H1 (cell line): ENCODE results near the gene SAMD4A. TPM values are rescaled to one million over a fixed set of nuclear protein-coding genes. Genes with fewer than 3 reads are reported as not detected.

Source experiments
- CTCF ChIA-PET: fragments of 300-600 bp; sonication (Branson Sonifier 250); formaldehyde crosslinking; loops from one replicate; lab custom pipeline; 2021; ENCODE audit not compliant: partially characterized antibody; lab: Charles Lee
- POLR2A ChIA-PET: fragments of 300-600 bp; sonication (Branson Sonifier 250); formaldehyde crosslinking; loops from one replicate; lab custom pipeline; 2021; ENCODE audit warnings: inconsistent platforms; ENCODE audit not compliant: partially characterized antibody; lab: Charles Lee
- DNase-seq, 2 experiments: peaks; one replicate each; pipeline versions ENCODE4 v3.0.0 to v3.0.0-alpha.2; 2010 to 2022; ENCODE audit warnings: low spot score in 2 of 2, low read depth in 1 of 2, mixed read lengths in 1 of 2
- FAIRE-seq: peaks from 2 replicates; lab custom pipeline; 2011; peaks lifted over from hg19 to GRCh38; lab: Jason Lieb, UNC
- H2AFZ ChIP-seq: 2 replicates; pipeline ENCODE4 v1.8.1; 2012; ENCODE audit warnings: low read length, inconsistent platforms
- H2AK5ac ChIP-seq: 2 replicates; pipeline ENCODE4 v1.6.1; 2013; ENCODE audit warnings: low read depth, low read length
- H2BK120ac ChIP-seq: replicated peaks from 2 replicates; pipeline ENCODE3; 2013; ENCODE audit warnings: low read depth, low read length, inconsistent platforms
- H2BK12ac ChIP-seq: 2 replicates; pipeline ENCODE4 v1.6.1; 2013; ENCODE audit warnings: low read depth, low read length
- H2BK15ac ChIP-seq: 2 replicates; pipeline ENCODE4 v1.6.1; 2013; ENCODE audit warnings: low read length
- H2BK20ac ChIP-seq: 2 replicates; pipeline ENCODE4 v1.6.1; 2013; ENCODE audit warnings: low read length
- H2BK5ac ChIP-seq: 2 replicates; pipeline ENCODE4 v1.6.1; 2013; ENCODE audit warnings: low read depth, low read length
- H3K14ac ChIP-seq: 2 replicates; pipeline ENCODE4 v1.6.1; 2013; ENCODE audit warnings: inconsistent platforms; ENCODE audit not compliant: insufficient read length
- H3K18ac ChIP-seq: 2 replicates; pipeline ENCODE4 v1.6.1; 2013; ENCODE audit warnings: low read length; ENCODE audit errors: extremely low read depth
- H3K23ac ChIP-seq: 2 replicates; pipeline ENCODE4 v1.6.1; 2013; ENCODE audit warnings: inconsistent platforms; ENCODE audit not compliant: insufficient read length
- H3K23me2 ChIP-seq: 2 replicates; pipeline ENCODE4 v1.6.1; 2013; ENCODE audit warnings: low read depth, low read length
- H3K27ac ChIP-seq: 2 replicates; pipeline ENCODE4 v1.6.1; 2011; ENCODE audit warnings: low read depth, low read length, inconsistent platforms
- H3K27me3 ChIP-seq, 4 experiments: replicated peaks in 1 of 4; 1 replicate in 1 of 4; 2 replicates in 3 of 4; pipeline versions ENCODE4 v1.6.1 to v1.8.1; 2011 to 2013; ENCODE audit warnings: low read length in 3 of 4, mild to moderate bottlenecking in 3 of 4, inconsistent platforms in 2 of 4, mixed read lengths in 2 of 4, moderate library complexity in 1 of 4; ENCODE audit not compliant: control insufficient read depth in 3 of 4, insufficient read depth in 3 of 4; ENCODE audit errors: extremely low read depth in 1 of 4
- H3K36me3 ChIP-seq, 4 experiments: 2 replicates each; pipeline versions ENCODE4 v1.6.1 to v1.8.1; 2011 to 2013; ENCODE audit warnings: mild to moderate bottlenecking in 4 of 4, low read length in 3 of 4, moderate library complexity in 2 of 4, control low read depth in 1 of 4, inconsistent platforms in 1 of 4; ENCODE audit not compliant: insufficient read depth in 4 of 4, control insufficient read depth in 2 of 4
- H3K4ac ChIP-seq: replicated peaks from 2 replicates; pipeline ENCODE3; 2013; ENCODE audit warnings: low read length, low read depth, mixed read lengths, inconsistent platforms; ENCODE audit not compliant: insufficient read length
- H3K4me1 ChIP-seq, 4 experiments: replicated peaks in 1 of 4; 1 replicate in 1 of 4; 2 replicates in 3 of 4; pipeline versions ENCODE4 v1.6.1 to v1.8.1; 2011 to 2013; ENCODE audit warnings: low read length in 3 of 4, inconsistent platforms in 2 of 4, mixed read lengths in 1 of 4; ENCODE audit not compliant: insufficient read depth in 4 of 4, control insufficient read depth in 3 of 4
- H3K4me2 ChIP-seq, 2 experiments: 2 replicates each; pipeline versions ENCODE4 v1.6.1 to v1.8.1; 2011 to 2013; ENCODE audit warnings: low read depth in 2 of 2, low read length in 2 of 2, control low read depth in 1 of 2, inconsistent platforms in 1 of 2, mild to moderate bottlenecking in 1 of 2; ENCODE audit not compliant: insufficient read depth in 1 of 2
- H3K4me3 ChIP-seq, 4 experiments: fragments of 200-600, 300-600 bp in 1 of 4; sonication (generic), shearing (Covaris generic), sonication (Bioruptor Twin) in 1 of 4; 2 replicates each; pipeline versions ENCODE4 v1.5.1 to v1.8.1; 2011 to 2016; ENCODE audit warnings: low read length in 4 of 4, low read depth in 3 of 4, control low read depth in 2 of 4, inconsistent platforms in 2 of 4, mild to moderate bottlenecking in 2 of 4, mixed read lengths in 1 of 4, moderate library complexity in 1 of 4; ENCODE audit not compliant: insufficient read depth in 2 of 4; ENCODE audit errors: extremely low read depth in 1 of 4
- H3K56ac ChIP-seq: replicated peaks from 2 replicates; pipeline ENCODE3; 2013; ENCODE audit warnings: low read depth, mild to moderate bottlenecking, mixed read lengths, low read length, inconsistent platforms; ENCODE audit not compliant: insufficient read length
- H3K79me1 ChIP-seq: 2 replicates; pipeline ENCODE4 v1.6.1; 2013; ENCODE audit warnings: low read depth, low read length, control low read depth
- H3K79me2 ChIP-seq, 2 experiments: 2 replicates each; pipeline versions ENCODE4 v1.6.1 to v1.8.1; 2012 to 2013; ENCODE audit warnings: low read length in 2 of 2, mild to moderate bottlenecking in 2 of 2, inconsistent platforms in 1 of 2; ENCODE audit not compliant: insufficient read depth in 2 of 2, control insufficient read depth in 1 of 2
- H3K9ac ChIP-seq, 4 experiments: replicated peaks in 1 of 4; 1 replicate in 1 of 4; 2 replicates in 3 of 4; pipeline versions ENCODE4 v1.6.1 to v1.8.1; 2011 to 2013; ENCODE audit warnings: low read depth in 3 of 4, low read length in 3 of 4, control low read depth in 2 of 4, mild to moderate bottlenecking in 2 of 4, moderate library complexity in 2 of 4, inconsistent platforms in 1 of 4; ENCODE audit errors: extremely low read depth in 1 of 4
- H3K9me3 ChIP-seq, 2 experiments: 2 replicates each; pipeline versions ENCODE4 v1.6.1 to v1.8.1; 2012 to 2013; ENCODE audit warnings: mild to moderate bottlenecking in 2 of 2, moderate library complexity in 2 of 2, control low read depth in 1 of 2, inconsistent platforms in 1 of 2, low read depth in 1 of 2, low read length in 1 of 2, mixed read lengths in 1 of 2; ENCODE audit not compliant: insufficient read depth in 2 of 2
- H4K20me1 ChIP-seq, 2 experiments: replicated peaks in 1 of 2; 2 replicates each; pipeline versions ENCODE3 to v1.8.1; 2011 to 2013; ENCODE audit warnings: inconsistent platforms in 2 of 2, low read length in 2 of 2, mild to moderate bottlenecking in 1 of 2; ENCODE audit not compliant: insufficient read depth in 2 of 2, control insufficient read depth in 1 of 2
- H4K5ac ChIP-seq: 2 replicates; pipeline ENCODE4 v1.6.1; 2013; ENCODE audit warnings: low read length, low read depth, mixed read lengths, inconsistent platforms; ENCODE audit not compliant: insufficient read length
- H4K8ac ChIP-seq: 2 replicates; pipeline ENCODE4 v1.8.0; 2013; ENCODE audit warnings: mild to moderate bottlenecking, moderate library complexity, low read length, inconsistent platforms; ENCODE audit not compliant: insufficient read depth; ENCODE audit errors: extremely low read depth
- H4K91ac ChIP-seq: replicated peaks from 2 replicates; pipeline ENCODE3; 2013; ENCODE audit warnings: low read length, mixed read lengths, inconsistent platforms; ENCODE audit not compliant: insufficient read length
- ASH2L ChIP-seq: fragments of 200-600, 300-600 bp; sonication (generic); IDR thresholded peaks from one replicate; pipeline ENCODE4 v1.7.1; 2017; ENCODE audit warnings: low read length
- CBX5 ChIP-seq: fragments of 300-800, 300-1000 bp; sonication (generic); IDR thresholded peaks from 2 replicates; pipeline ENCODE4 v1.7.1; 2016; ENCODE audit warnings: antibody characterized with exemption, low read length, low read depth
- CBX8 ChIP-seq: fragments of 300-800, 300-1000 bp; sonication (generic); IDR thresholded peaks from 2 replicates; pipeline ENCODE4 v1.7.1; 2016; ENCODE audit warnings: low read depth, low read length, borderline replicate concordance
- CTBP2 ChIP-seq: IDR thresholded peaks from 2 replicates; pipeline ENCODE4 v1.7.0; 2011; ENCODE audit warnings: borderline replicate concordance, mild to moderate bottlenecking, moderate library complexity, mixed read lengths, low read length; ENCODE audit not compliant: insufficient read depth, insufficient read length
- HDAC6 ChIP-seq: IDR thresholded peaks from one replicate; pipeline ENCODE4 v1.7.1; 2012; ENCODE audit warnings: low read depth, mild to moderate bottlenecking, inconsistent platforms, low read length, moderate library complexity
- RNF2 ChIP-seq: fragments of 200-900, 300-1000 bp; sonication (generic); IDR thresholded peaks from 2 replicates; pipeline ENCODE4 v1.7.1; 2016; ENCODE audit warnings: borderline replicate concordance, low read depth, mild to moderate bottlenecking, antibody characterized with exemption, low read length; ENCODE audit not compliant: poor library complexity, severe bottlenecking; ENCODE audit errors: missing control alignments
- SP4 ChIP-seq: IDR thresholded peaks from 2 replicates; pipeline ENCODE4 v1.6.1; 2012; ENCODE audit warnings: low read length, inconsistent platforms
- TEAD4 ChIP-seq: IDR thresholded peaks from 2 replicates; pipeline ENCODE4 v1.6.1; 2012; ENCODE audit warnings: low read depth, low read length, inconsistent platforms, mixed read lengths
- whole genome bisulfite sequencing, 2 experiments: shearing (Covaris generic) in 1 of 2; methylation state at CpG; one replicate each; pipeline versions ENCODE4 v1.1.6 to v1.1.7; 2013 to 2015; ENCODE audit warnings: low lambda C conversion rate in 2 of 2, mixed read lengths in 2 of 2, inconsistent platforms in 1 of 2, low coverage in 1 of 2, missing lambda C conversion rate in 1 of 2; ENCODE audit not compliant: insufficient replicate concordance in 2 of 2, insufficient coverage in 1 of 2, insufficient read length in 1 of 2; ENCODE audit errors: extremely low coverage in 1 of 2, missing lambda C conversion rate in 1 of 2; 5-methylcytosine and 5-hydroxymethylcytosine counted together
- polyA plus RNA-seq, 7 experiments: library from polyadenylated mRNA; depleted of rRNA in 3 of 7; stranded (reverse) in 5 of 7; unstranded in 2 of 7; fragments of >200 nt in 5 of 7; fragments of 200-250 nt in 2 of 7; gene quantifications; 1 replicate in 5 of 7; 2 replicates in 1 of 7; 4 replicates in 1 of 7; pipeline versions ENCODE4 v1.2.1 to v1.2.3, GENCODE V29; 2011 to 2013; ENCODE audit warnings: missing spikeins in 2 of 7, mixed read lengths in 2 of 7
- total RNA-seq: library from RNA; stranded (reverse); fragmentation: NEBNext Ultra II Directional; extraction: Animal tissue kit (Norgen Biotek cat#: 25700); gene quantifications from 2 replicates; pipeline ENCODE4 v1.2.1, GENCODE V29; 2021
- TF ChIP-seq, protein P1 (sequence below), 3 experiments: IDR thresholded peaks; 1 replicate in 2 of 3; 2 replicates in 1 of 3; pipeline versions ENCODE4 v1.5.1 to v1.6.1; 2011; ENCODE audit warnings: low read length in 3 of 3, mild to moderate bottlenecking in 3 of 3, inconsistent platforms in 2 of 3, low read depth in 1 of 3, moderate library complexity in 1 of 3; ENCODE audit not compliant: insufficient read depth in 1 of 3; ENCODE audit errors: control extremely low read depth in 1 of 3

SAMD4A gene
- total and polyA plus RNA-seq, 2 of the 8 experiments (the other 6 are each of a cell fraction or from before 2014, with no cell fraction given), result 2.4 to 12.3 TPM

- Histone ChIP-seq H4K5ac (no peak overlapping the region), H3K23ac (no peak overlapping the region), H2AK5ac (no peak overlapping the region), H3K4me1 (peaks cover 0 to 2% (median 0%) of the 10 kb centered on the region in 4 experiments; a peak in 1 of 7 replicates), H3K4ac (no peak overlapping the region), H3K27me3 (no peaks in the 10 kb centered on the region), H3K14ac (no peak overlapping the region), H3K4me3 (no peak overlapping the region), H3K4me2 (no peak overlapping the region), H2BK15ac (no peak overlapping the region), H3K18ac (no peak overlapping the region), H3K23me2 (no peaks in the 10 kb centered on the region), H4K20me1 (no peaks in the 10 kb centered on the region), H3K56ac (no peak overlapping the region), H4K91ac (no peak overlapping the region), H3K9ac (no peak overlapping the region), H2BK120ac (no peak overlapping the region), H2BK12ac (no peak overlapping the region), H3K9me3 (no peaks in the 10 kb centered on the region), H3K36me3 (no peaks in the 10 kb centered on the region), H3K27ac (no peak overlapping the region), H4K8ac (no peak overlapping the region; the same call in 1 of the 2 replicates), H2AFZ (no peak overlapping the region), H3K79me1 (no peaks in the 10 kb centered on the region), H2BK5ac (no peak overlapping the region), H2BK20ac (no peak overlapping the region), H3K79me2 (no peaks in the 10 kb centered on the region)
- WGBS, 2 experiments, result 92% methylated on average over 21 of the region's 21 CpGs; no CpG with 5 or more reads in 1 of the 2 experiments
- ChIA-PET POLR2A (interaction anchor here (0.6 kb wide), 1 partner anchor 22 kb away, joined by 3 read pairs; no protein-coding TSS in a partner anchor), CTCF (interaction anchor here (0.7 to 8.7 kb wide), 16 partner anchors 7 to 234 kb away, joined by 3 to 76 read pairs (median 3); no protein-coding TSS in a partner anchor)
- no peak for FAIRE-seq
- DNase-seq, result no peak
- TF ChIP-seq CBX8, result no peak
- no peak for TF ChIP-seq CBX5
- no peak for TF ChIP-seq SP4
- no peak for TF ChIP-seq RNF2
- no peak for TF ChIP-seq ASH2L
- TF ChIP-seq CTBP2, result no peak
- no peak for TF ChIP-seq TEAD4
- TF ChIP-seq, protein P1, sequence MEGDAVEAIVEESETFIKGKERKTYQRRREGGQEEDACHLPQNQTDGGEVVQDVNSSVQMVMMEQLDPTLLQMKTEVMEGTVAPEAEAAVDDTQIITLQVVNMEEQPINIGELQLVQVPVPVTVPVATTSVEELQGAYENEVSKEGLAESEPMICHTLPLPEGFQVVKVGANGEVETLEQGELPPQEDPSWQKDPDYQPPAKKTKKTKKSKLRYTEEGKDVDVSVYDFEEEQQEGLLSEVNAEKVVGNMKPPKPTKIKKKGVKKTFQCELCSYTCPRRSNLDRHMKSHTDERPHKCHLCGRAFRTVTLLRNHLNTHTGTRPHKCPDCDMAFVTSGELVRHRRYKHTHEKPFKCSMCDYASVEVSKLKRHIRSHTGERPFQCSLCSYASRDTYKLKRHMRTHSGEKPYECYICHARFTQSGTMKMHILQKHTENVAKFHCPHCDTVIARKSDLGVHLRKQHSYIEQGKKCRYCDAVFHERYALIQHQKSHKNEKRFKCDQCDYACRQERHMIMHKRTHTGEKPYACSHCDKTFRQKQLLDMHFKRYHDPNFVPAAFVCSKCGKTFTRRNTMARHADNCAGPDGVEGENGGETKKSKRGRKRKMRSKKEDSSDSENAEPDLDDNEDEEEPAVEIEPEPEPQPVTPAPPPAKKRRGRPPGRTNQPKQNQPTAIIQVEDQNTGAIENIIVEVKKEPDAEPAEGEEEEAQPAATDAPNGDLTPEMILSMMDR (IDR thresholded peaks at IDR 0.05; ENCODE audit: control extremely low read depth in 1 of 3, insufficient read depth in 1 of 3, low read depth in 1 of 3, low read length in 3 of 3), result no peak
- no peak for TF ChIP-seq HDAC6
Measured at GRCh38 chr14:54781961-54782750, 215.2 kb downstream of the SAMD4A start.
